ENCODE data around the gene RAI1.

Gene RAI1

DNA sequence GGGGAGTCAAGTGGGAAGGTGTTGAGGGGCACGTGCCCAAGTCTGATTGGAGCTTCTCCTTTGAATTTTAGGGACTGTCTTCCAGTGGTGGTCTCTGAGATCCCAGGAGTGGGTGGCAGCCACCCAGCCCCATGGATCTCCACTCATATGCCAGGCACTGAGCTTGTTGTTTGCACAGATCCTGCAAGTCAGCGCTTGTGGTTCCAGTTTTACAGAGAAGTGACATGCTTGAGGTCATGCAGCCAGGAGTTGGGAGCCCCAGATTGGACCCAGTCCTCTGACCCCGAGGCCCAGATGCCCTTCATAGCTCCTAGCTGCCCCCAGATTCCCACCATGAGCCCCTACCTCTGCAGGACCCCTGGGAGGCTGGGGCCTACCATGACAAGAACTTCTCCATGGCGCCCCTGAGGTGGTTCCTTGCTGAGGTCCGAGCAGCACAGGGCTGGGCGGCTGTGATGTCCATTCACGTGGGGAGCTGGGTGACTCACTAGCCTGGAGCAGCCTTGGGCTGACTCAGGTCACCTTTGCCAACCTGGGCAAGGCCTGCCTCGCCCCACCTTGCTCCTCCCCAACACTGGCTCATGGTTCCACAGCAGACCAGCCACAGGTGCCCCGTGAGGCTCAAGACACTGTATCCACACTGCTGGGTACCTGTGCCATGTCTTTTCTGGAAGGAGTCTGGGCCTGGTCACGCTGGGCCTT is 47.4 kb downstream of the RAI1 start:
- DNase-seq = no peak

DNA sequence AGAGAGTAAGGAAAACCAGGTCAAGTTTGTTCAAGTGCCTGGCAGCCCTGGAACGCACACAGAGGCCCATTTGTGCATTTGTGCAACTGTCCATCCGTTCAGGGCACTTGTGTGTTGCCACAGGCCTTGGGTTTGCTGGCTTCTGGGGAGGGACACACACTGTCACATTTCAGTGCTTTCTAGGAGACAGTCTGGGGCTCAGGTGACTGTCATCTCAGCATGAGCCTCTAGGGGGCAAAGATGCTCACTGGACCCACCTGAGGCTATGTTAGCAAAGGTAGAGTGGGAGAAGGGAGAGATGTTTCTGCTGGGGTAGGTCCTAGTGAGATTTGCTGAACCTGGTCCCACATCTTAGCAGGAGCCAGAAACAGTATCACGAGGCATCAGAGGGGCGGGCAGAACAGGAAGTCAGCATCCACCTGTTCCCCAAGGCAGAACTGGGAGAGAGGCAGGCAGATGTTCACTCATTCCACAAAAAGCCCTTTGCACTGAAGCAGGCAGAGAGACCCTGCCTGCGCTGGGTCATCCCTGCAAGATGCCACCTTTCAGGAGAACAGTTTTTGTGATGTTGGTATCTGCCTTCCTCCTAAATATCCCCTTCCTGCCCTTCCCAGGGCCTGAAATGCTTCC is 48.5 kb downstream of the RAI1 start:
- peak in 13 of 58 donors; percentile 11 to 56 (median 32) for DNase-seq

DNA sequence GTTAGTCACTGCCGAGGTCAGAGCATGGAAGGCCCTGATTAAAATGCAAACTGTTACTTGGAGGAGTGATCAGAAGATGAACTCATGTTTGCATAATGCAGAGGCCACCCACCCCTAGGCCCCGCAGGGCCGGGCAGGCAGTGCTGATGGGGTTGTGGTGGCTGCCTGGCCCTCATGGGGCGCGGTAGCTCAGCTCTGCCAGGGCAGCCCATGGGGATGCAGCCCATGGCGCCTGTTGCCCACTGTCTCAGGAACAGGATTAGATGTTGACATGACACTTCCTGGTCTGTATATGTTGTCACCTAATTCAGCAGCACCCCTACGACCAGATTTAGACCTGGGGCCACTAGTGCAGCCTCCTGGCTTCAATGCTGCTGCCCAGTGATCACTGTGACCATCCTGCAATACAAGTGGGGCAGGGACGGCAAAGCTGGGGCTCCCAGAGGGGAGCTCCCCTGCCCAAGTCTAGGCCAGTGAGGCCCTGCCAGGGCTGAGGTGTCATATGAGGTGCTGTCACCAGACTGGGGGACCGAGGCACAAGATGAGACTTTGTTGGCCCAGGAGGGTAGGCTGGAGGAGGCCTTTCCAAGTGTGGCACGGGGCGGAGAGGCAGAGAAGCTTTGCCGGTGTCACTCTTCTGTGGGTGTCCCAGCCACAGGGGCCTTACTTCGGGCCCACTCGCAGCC is 49.1 kb downstream of the RAI1 start:
- DNase-seq = no peak

DNA sequence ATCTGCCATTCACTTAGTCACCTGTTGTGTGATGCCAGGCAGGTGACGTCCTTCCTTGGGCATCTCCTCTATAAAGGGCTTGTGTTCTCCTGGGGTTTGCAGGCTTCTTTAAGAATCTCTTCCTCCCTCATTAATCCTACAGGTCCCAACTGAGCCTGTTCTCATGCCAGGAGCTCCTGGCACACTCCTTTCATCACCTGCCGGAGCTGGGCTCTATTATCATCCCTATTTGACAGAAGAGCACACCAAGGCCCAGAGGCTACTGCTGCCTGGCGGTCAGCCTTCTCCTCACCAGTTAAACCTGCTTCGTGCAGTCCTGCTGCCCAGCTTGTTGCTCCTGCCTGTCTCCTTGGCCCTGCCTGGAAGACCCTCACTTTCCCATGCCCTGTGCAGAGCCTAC is 51.2 kb downstream of the RAI1 start:
- no peak for DNase-seq

DNA sequence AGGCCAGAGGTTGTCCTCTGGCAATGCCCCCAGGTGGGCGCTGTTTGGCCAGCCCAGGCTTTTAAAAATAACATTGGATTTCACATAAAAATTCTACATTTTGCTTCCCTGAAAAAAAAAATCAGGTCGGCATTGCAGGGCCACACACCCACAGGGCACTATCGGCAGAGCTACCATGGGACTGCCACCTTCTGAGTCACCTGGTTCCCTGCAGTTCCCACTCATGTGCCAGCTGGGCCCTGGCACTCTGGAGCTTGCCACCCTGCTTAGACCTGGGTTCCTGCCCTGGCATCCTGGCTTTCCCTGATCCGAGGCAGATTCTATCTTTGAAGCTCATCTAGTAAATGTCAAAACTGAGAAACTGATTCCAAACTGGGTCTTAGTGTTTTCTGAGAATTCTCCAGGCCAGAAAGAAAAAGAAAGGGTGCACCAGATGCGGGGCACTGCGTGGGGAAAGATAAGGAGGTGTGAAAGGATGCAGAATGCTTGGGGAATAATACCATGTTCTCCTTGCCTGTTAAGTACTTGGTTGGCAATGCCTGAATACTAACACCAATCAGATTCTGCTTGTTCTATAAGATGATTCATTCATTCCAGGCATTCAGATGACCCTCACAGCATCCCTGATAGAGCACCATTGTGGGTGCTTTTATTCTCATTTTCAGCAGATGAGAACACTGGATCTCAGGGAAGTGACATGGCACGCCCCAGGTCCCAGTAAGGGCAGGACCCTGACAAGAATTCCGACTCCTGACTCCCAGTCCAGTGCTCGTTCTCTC is 51.8 kb downstream of the RAI1 start:
- peak in 1 of 58 donors; percentile 34 for DNase-seq

DNA sequence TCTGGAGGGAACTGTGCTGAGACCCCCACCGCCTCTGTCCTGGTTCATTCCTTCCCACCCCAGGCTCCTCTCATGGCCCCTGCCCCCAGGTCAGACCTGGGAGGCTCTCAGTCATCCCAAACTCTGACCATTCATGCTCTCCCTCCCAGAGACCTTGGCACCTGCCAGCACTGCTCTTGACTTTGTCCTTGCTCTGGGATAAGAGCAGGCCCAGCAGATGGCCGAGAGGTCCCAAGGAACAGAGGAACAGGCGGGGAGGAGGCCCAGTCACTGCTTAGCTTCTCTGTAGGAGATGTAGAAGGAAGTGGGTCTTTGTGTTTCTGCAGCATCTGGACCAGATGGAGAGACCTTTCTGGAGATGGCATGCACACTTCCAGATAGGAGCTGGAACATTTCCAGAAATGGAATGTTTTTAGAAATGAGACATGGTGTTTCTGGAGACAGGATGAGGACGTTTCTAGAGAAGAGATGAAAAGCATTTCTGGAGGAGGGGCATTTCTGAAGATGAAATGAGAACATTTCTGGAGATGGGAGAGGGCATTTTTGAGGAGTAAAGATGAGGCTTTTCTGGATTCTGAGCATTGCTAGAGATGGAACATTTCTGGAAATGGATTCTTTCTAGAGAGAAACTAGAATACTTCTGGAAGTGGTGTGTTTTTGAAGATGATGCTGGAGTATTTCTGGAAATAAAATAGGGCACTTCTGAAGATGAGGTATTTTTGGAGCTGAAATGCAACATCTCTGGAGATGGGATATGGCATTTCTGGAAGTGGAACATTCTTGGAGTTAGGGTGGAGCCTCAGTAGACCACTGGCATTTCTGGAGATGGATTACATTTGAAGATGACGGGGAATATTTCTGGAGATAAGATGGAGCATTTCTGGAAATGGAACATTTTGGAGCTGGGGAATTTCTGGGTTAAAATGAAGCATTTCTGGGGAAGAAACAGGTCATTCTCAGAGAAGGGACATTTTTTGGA is 55.2 kb downstream of the RAI1 start:
- no peak for DNase-seq

DNA sequence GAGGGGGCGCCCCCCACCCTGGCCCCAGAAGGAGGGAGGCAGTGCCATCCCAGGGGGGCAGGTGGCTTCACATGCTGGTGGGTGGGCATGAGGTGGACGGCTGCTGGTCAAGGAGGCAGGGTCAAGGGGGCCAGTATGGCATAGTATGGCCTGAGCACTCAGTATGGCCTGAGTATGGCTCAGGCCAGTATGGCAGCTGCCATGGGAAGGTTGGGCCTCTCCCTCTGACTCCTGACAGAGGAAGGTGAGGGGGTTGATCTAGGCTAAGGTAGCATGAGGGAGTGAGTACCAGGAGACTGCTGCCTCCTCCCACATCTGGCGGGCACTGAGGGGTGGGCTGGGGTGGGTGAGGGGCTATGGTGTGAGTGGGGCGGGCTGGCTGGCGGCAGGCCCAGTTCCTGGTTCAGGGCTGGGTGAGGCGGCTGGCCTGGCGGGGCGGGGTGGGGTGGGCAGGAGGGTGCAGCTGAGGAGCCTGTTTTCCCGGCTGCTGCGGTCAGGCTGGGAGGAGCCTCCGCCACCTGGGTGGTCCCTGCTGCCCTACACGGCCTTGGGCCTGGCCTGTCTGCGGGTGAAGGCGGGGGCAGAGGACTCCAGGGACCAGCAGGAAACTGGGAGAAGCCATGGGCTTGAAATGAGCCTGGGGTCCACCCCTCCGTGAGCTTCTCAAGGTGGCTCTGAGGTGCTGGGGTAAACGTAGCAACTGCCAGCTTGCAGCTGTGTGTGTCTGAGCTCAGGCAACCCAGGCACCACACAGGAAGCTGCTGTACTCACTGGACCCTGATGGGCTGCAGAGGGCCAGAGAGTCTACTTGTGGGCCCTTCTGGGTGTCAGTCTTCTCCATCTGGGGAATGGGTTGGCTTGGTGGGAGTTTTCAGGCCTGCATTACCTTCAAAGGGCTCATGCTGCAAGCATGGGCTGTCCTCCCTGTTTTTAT is 57.0 kb downstream of the RAI1 start:
- DNase-seq = no peak

DNA sequence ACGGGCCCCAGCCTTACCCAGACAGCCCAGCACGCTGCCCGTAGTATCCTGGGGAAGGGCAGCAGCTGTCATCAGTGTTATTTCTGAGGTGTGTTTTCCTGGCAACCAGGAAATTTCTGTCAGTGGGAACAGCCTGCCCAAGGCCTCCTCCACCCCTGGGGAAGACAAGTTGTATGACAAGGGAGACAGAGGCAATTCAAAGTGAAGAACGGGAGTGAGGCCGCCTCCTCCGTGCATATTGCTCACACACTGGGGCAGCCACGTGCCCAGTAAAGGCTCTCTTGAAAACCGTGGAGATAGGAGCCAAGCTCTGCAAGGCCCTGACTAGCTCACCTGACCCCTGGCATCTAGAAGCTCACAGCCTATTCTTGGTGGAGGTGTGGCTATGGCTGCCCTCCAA is 57.6 kb downstream of the RAI1 start:
- DNase-seq = peak in 28 of 58 donors; percentile 19 to 72 (median 40)

DNA sequence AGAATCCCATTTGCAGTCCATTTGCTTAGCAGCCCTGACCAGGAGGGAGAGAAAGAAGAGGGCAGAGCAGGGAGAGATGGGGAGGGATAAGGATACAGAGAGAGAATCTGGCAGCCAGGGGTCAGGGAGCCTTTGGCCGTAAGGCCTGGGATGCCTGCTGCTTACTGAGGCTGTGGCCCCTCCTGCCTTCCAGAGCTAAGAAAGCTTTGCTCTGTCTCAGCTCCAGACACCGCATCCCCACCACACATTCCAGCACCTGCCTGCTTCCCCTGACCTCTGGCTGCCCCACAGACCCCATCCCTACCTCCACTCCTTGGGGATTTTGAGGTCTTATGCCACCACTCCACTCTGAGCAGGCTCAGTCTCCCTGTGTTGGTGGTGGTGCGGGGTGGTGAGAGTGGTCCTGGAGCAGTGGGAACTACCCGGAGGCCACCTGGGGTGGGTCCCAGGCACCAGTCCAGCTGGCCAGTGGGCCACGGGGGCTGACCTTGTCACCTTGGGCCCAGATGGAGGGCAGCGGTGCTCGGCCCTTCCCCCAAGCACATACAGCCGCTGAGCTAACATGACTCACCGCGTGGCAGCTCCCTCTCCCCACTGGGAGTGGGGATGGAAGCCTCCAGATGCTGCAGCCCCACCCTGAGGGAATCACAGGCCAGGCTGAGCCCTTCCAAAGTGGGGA is 58.3 kb downstream of the RAI1 start:
- DNase-seq = peak in 45 of 58 donors; percentile 14 to 82 (median 57)

DNA sequence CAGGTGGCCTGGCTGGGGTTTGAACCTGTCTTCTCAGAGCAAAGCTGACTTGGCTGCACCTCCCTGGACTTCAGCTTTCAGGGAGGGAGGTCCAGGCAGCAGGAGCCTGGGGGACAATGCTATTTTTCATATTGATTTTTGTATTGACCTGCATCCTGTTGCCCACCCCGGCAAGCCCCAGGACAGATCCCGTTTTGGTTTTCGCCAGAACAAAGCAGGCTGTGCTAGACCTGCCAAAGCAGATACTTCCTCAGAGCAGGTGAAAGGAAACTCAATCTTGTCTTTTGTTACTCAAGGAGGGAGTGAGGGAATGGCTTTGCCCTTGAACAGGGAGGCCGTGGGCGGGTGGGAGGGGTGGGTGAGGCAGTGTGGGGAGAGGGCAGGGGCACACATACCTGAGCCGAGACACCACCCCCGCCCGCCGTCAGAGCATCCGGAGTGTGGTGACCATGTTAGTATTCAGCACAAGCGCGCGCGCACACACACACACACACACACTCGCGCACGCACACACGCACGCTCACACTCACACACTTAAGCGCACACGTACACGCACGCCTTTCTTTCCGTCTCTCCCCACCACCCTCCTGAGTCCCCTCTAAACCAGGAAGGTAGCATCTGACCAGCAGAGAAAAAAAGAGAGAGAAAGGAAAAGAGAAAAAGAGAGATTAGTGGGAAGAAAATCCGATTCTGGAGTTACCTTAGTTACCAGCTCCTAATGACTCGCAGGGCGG is 59.5 kb downstream of the RAI1 start:
- DNase-seq = peak in 21 of 58 donors; percentile 24 to 73 (median 49)

DNA sequence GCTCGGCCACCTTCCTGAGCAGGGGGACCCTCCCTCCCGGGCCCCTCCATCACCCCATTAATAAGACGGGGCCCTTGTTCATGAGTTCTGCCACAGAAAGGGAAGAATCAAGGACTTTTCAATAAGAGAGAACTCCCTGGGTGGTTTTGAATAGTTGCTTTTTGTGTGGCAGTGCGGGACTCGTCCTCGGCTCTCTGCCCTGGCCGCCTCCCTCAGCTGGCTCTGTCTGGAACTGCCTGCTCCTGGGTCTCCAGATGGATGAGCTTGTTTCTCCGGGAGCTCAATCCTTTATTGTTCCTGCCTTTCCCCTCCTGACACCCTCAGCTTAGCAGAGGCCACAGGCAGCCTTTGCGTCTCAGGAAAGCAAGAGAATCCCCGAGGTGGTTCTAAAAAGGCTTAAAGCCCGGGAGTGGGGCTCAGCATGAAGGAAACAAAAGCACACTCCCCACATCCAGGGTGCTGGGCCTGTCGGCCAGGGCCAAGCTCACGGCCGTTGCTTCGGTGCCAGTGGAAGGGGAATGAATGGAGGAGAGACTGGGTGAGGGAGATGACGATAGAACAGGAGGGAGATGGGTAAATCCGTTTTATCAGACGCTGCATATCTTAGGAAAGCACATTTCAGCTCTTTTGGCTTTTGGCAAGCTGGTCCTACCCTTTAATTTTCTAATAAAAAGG is 60.2 kb downstream of the RAI1 start:
- peak in 56 of 58 donors; percentile 26 to 90 (median 76) for DNase-seq

DNA sequence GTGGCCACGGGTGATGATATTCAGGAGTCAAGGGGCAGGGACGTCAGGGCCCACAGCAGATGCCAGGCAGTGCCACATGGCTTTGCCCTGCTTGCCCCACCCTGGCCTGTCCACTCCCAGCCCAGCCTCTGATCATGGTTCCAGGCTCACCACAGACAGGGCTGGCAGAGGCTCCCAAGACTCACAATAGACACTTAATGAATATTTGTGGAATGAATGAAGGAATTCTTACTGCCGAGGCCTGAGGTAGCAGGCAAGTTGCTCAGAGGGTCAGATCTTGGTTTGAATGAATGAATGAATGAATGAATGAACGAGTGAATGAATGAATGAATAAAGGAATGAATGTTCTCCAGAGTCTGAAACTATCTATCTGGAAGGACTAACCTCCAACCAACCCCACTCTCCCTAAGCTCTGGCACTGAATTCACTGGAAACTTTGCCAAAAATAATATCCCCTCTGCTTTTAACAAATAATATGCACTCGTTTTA is 60.9 kb downstream of the RAI1 start:
- DNase-seq = peak in 17 of 58 donors; percentile 20 to 68 (median 43)

DNA sequence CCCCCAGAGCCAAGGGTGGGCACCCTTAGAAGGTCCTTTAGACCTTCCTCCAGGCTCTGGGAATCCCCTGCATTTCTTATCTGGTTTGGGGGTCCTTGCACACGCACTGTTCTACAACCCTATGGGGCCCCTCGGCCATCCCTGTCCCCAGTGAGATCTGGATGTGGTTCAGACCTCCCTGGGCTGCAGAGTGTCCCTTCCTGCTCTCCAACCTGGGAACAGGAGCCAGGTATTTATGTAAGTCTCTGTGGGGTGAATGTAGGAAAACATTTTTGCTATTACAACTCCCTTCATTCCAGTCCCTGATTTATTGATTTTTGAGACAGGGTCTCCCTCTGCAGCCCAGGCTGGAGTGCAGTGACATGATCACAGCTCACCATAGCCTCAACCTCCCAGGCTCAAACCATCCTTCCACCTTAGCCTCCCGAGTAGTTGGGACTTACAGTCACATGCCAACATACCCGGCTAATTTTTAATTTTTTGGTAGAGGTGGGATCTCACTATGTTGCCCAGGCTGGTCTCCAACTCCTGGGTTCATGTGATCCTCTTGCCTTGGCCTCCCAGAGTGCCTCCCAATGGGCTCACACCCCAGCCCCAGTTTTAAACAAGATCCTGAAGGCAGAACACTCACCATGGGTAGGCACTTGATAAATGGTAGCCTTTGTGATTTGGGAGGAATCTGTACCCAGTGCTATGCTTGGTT is 61.6 kb downstream of the RAI1 start:
- no peak for DNase-seq

DNA sequence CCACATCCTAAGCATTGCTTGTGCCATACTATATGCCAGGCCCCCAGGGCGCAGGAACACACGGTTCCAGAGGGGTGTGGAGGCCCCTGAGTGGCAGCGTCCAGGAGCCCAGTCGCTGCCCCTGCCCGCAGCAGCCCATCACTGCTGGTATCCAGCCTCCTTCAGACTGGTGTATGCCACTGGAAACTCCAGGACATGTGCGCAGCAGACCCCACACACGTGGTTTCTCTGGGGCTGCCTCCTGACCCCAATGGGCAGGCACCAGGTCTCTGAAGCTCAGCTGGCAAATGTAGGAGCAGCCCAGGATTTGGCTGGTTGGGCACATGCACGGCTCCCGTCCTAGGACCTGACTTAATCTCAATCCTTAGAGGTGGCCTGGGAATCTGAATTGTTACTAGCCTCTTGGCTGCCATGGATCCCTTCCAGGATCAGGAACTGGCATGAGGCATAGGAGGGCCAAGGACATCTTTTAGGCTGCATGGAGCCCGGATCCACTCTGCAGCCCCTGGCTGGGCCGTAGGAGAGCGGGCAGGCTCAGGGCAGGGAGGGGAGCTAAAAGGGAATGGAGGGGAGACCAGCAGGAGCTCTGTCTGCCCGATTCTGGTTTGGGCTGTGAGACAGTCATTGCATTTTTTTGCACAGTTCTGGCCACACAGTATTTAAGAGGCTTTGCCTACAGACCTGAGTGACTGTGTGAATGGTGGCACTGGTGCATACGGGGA is 62.3 kb downstream of the RAI1 start:
- DNase-seq = no peak

DNA sequence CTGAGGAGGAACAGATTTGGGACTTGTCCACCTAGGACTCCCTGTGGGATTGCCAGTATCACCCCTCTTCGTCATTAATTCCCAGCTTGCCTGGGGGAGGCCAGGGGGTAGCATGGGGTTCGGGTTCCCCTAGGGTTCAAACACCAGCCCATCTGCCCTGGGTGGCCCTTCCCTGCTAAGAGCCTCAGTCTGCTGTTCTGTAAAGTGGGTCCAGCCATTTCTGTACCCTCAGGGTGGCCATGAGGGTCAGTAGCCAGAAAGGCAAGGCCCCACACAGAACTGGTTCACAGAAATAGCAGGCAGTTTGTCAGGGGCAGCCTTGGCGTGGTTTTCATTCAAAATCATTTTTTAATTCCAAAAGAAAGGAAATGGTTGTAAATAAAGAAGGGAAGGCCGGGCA is 62.9 kb downstream of the RAI1 start:
- no peak for DNase-seq
